Liver (tissue), 9 donors: Measurements from ENCODE around the gene CHN1. TPM values are rescaled to one million over a fixed set of nuclear protein-coding genes. Genes with fewer than 3 reads are reported as not detected.

Experiments used
- DNase-seq: peaks from one replicate; pipeline ENCODE4 v3.0.0-alpha.2; 2017; ENCODE audit warnings: low spot score
- H3K27ac ChIP-seq, 2 donors: one replicate each; pipeline ENCODE4 v1.7.0; 2013; ENCODE audit warnings: inconsistent platforms in 2 of 2, low read length in 2 of 2, control low read depth in 1 of 2, low read depth in 1 of 2, mild to moderate bottlenecking in 1 of 2
- H3K27me3 ChIP-seq, 4 donors: one replicate each; pipeline versions ENCODE4 v1.6.1 to v1.7.0; 2013; ENCODE audit warnings: low read length in 3 of 4, inconsistent platforms in 1 of 4, mild to moderate bottlenecking in 1 of 4, moderate library complexity in 1 of 4; ENCODE audit not compliant: control insufficient read depth in 4 of 4, insufficient read depth in 4 of 4
- H3K36me3 ChIP-seq, 4 donors: one replicate each; pipeline versions ENCODE4 v1.6.1 to v1.7.0; 2013; ENCODE audit warnings: low read length in 3 of 4, mild to moderate bottlenecking in 3 of 4, low read depth in 1 of 4, moderate library complexity in 1 of 4; ENCODE audit not compliant: control insufficient read depth in 4 of 4, insufficient read depth in 3 of 4
- H3K4me1 ChIP-seq, 4 donors: one replicate each; pipeline versions ENCODE4 v1.6.1 to v1.7.0; 2013; ENCODE audit warnings: low read length in 3 of 4, mild to moderate bottlenecking in 3 of 4, moderate library complexity in 1 of 4; ENCODE audit not compliant: control insufficient read depth in 4 of 4, insufficient read depth in 4 of 4
- H3K4me3 ChIP-seq, 3 donors: one replicate each; pipeline versions ENCODE4 v1.6.1 to v1.7.0; 2013; ENCODE audit warnings: low read length in 3 of 3, control low read depth in 1 of 3, low read depth in 1 of 3, mild to moderate bottlenecking in 1 of 3
- H3K9ac ChIP-seq, 2 donors: one replicate each; pipeline ENCODE4 v1.7.0; 2013; ENCODE audit warnings: low read length in 2 of 2, mild to moderate bottlenecking in 2 of 2, moderate library complexity in 2 of 2, control low read depth in 1 of 2, low read depth in 1 of 2
- H3K9me3 ChIP-seq, 4 donors: one replicate each; pipeline versions ENCODE4 v1.6.1 to v1.7.0; 2013; ENCODE audit warnings: low read length in 3 of 4; ENCODE audit not compliant: control insufficient read depth in 4 of 4
- ATF3 ChIP-seq: IDR thresholded peaks from 2 replicates; pipeline ENCODE4 v1.6.1; 2016; ENCODE audit warnings: antibody characterized with exemption
- CTCF ChIP-seq: fragments of 150-350 bp; IDR thresholded peaks from 2 replicates; pipeline ENCODE4 v1.5.1; 2017; ENCODE audit warnings: improper control_type of control experiment, low read depth, low read length; ENCODE audit not compliant: missing input control
- EGR1 ChIP-seq, 2 donors: IDR thresholded peaks; 2 replicates each; pipeline ENCODE4 v1.6.1; 2016 to 2018; ENCODE audit warnings: antibody characterized with exemption in 2 of 2, low read depth in 2 of 2
- FOXA1 ChIP-seq: IDR thresholded peaks from 2 replicates; pipeline ENCODE4 v1.6.1; 2016; ENCODE audit warnings: antibody characterized with exemption
- FOXA2 ChIP-seq: IDR thresholded peaks from 2 replicates; pipeline ENCODE4 v1.6.1; 2016; ENCODE audit warnings: antibody characterized with exemption
- GABPA ChIP-seq, 2 donors: IDR thresholded peaks in 1 of 2; conservative IDR thresholded peaks in 1 of 2; 2 replicates each; pipeline ENCODE4 v1.6.1; 2016; ENCODE audit warnings: antibody characterized with exemption in 2 of 2, mild to moderate bottlenecking in 1 of 2, moderate library complexity in 1 of 2
- HNF4G ChIP-seq: IDR thresholded peaks from 2 replicates; pipeline ENCODE4 v1.6.1; 2016; ENCODE audit warnings: antibody characterized with exemption
- NR2F2 ChIP-seq: IDR thresholded peaks from 2 replicates; pipeline ENCODE4 v1.6.1; 2016; ENCODE audit warnings: antibody characterized with exemption
- RAD21 ChIP-seq, 2 donors: IDR thresholded peaks; 2 replicates each; pipeline ENCODE4 v1.6.1; 2016; ENCODE audit warnings: antibody characterized with exemption in 2 of 2, mild to moderate bottlenecking in 2 of 2
- REST ChIP-seq: IDR thresholded peaks from 2 replicates; pipeline ENCODE4 v1.6.1; 2016; ENCODE audit warnings: antibody characterized with exemption, mild to moderate bottlenecking
- RXRA ChIP-seq, 2 donors: IDR thresholded peaks; 2 replicates each; pipeline ENCODE4 v1.6.1; 2017 to 2018; ENCODE audit warnings: antibody characterized with exemption in 2 of 2, mild to moderate bottlenecking in 1 of 2
- SP1 ChIP-seq: IDR thresholded peaks from 2 replicates; pipeline ENCODE4 v1.6.1; 2018; ENCODE audit warnings: antibody characterized with exemption, mild to moderate bottlenecking
- YY1 ChIP-seq: IDR thresholded peaks from 2 replicates; pipeline ENCODE4 v1.6.1; 2016; ENCODE audit warnings: antibody characterized with exemption, mild to moderate bottlenecking
- ZBTB33 ChIP-seq: IDR thresholded peaks from 2 replicates; pipeline ENCODE4 v1.6.1; 2016; ENCODE audit warnings: antibody characterized with exemption
- whole genome bisulfite sequencing: extraction: QIAGEN DNeasy Blood & Tissue Kit; methylation state at CpG from one replicate; pipeline ENCODE4 v1.1.7; 2013; 5-methylcytosine and 5-hydroxymethylcytosine counted together
- polyA plus RNA-seq, 2 donors: library from polyadenylated mRNA; stranded (reverse) in 1 of 2; unstranded in 1 of 2; fragments of 200-250 nt in 1 of 2; fragments of >200 nt in 1 of 2; fragmentation: Nextera tagmentation in 1 of 2; extraction: Ambion mirVana in 1 of 2; gene quantifications; one replicate each; pipeline versions ENCODE4 v1.2.1 to v1.2.3, GENCODE V29; 2013 to 2015
- total RNA-seq, 2 donors: library from RNA; depleted of rRNA; stranded (reverse); fragments of >200 nt; gene quantifications; one replicate each; pipeline ENCODE4 v1.2.3, GENCODE V29; 2014
- donor health status: healthy.
- donor health status: healthy.
- donor health status: healthy.
- donor health status: healthy.
- donor health status: healthy.

CHN1 gene
- total and polyA plus RNA-seq, 4 donors: 0.66 to 1.6 (median 1.1) TPM

GRCh38 chr2:174780191-174780840, 224.9 kb downstream of the CHN1 start (continued):
- TF ChIP-seq REST: no peak
- TF ChIP-seq HNF4G: no peak
- TF ChIP-seq YY1: no peak
- TF ChIP-seq NR2F2: no peak
- TF ChIP-seq ATF3: no peak
- TF ChIP-seq ZBTB33: no peak

GRCh38 chr2:174779361-174779928, 225.7 kb downstream of the CHN1 start:
- DNase-seq: no peak
- TF ChIP-seq GABPA (IDR thresholded peaks at IDR 0.05 in 1 of 2, conservative IDR thresholded peaks at IDR 0.05 in 1 of 2): no peak
- no peak for TF ChIP-seq SP1
- TF ChIP-seq YY1: no peak
- TF ChIP-seq RAD21 (IDR thresholded peaks at IDR 0.05): no peak
- TF ChIP-seq ATF3: no peak
- no peak for TF ChIP-seq RXRA (IDR thresholded peaks at IDR 0.05)
- TF ChIP-seq CTCF: no peak
- no peak for TF ChIP-seq FOXA2
- no peak for TF ChIP-seq NR2F2
- TF ChIP-seq EGR1 (IDR thresholded peaks at IDR 0.05; ENCODE audit: low read depth in 2 of 2): no peak
- TF ChIP-seq FOXA1: no peak
- H3K27ac ChIP-seq: no peak overlapping the region
- WGBS: 90% methylated on average over 5 of the region's 5 CpGs
- no peak overlapping the region for H3K9ac ChIP-seq
- no peak overlapping the region for H3K4me3 ChIP-seq
- no peaks in the 10 kb centered on the region for H3K9me3 ChIP-seq
- H3K36me3 ChIP-seq: no peaks in the 10 kb centered on the region
- no peaks in the 10 kb centered on the region for H3K27me3 ChIP-seq
- H3K4me1 ChIP-seq: no peaks in the 10 kb centered on the region
